ENCODE results near the gene GSTM5. TPM values are rescaled to one million over a fixed set of nuclear protein-coding genes. Genes with fewer than 3 reads are reported as not detected.

Gene GSTM5
- total and polyA plus RNA-seq, 2 of the 4 experiments (the other 2 are of a cell fraction) = 0.36 to 1.2 TPM

GRCh38 chr1:109750241-109750882 is 38.3 kb downstream of the GSTM5 start:
- ChIA-PET POLR2A (ENCODE audit: unreplicated experiment) (no interaction called here), CTCF (interaction anchor here (1.3 kb wide), 1 partner anchor 100 kb away, joined by 3 read pairs; no protein-coding TSS in a partner anchor)
- no TSS peak for BruUV-seq (replicated peaks)
- Histone ChIP-seq H3K36me3 (ENCODE audit: control insufficient read depth, insufficient read depth, low read length) (no peaks in the 10 kb centered on the region), H3K9me3 (ENCODE audit: control insufficient read depth, insufficient read depth, low read length) (peaks cover 5% of the 10 kb centered on the region), H3K4ac (ENCODE audit: low read depth, low read length) (no peak overlapping the region), H2AFZ (replicated peaks; ENCODE audit: low read length, poor library complexity) (no peak overlapping the region), H3K4me1 (ENCODE audit: control insufficient read depth, insufficient read depth, low read length) (no peaks in the 10 kb centered on the region), H3K27me3 (ENCODE audit: control insufficient read depth, insufficient read depth, low read length) (peaks cover 34% of the 10 kb centered on the region), H2BK120ac (ENCODE audit: low read depth, low read length) (no peak overlapping the region), H3K9me1 (ENCODE audit: insufficient read depth, low read length) (no peaks in the 10 kb centered on the region), H3K18ac (ENCODE audit: low read depth, low read length) (no peak overlapping the region), H4K91ac (ENCODE audit: insufficient read depth, low read depth, low read length) (no peak overlapping the region), H3K14ac (replicated peaks; ENCODE audit: low read depth, low read length) (no peak overlapping the region), H3K4me2 (ENCODE audit: low read depth, low read length) (no peak overlapping the region), H3K79me1 (ENCODE audit: low read depth in 1 of 2, low read length in 2 of 2) (no peaks in the 10 kb centered on the region), H3K4me3 (ENCODE audit: insufficient read depth, low read depth, low read length) (no peak overlapping the region), H2BK20ac (ENCODE audit: low read depth, low read length) (no peak overlapping the region), H2BK15ac (ENCODE audit: low read depth, low read length) (no peak overlapping the region), H3K56ac (ENCODE audit: extremely low read depth, insufficient read depth, low read length) (no peak overlapping the region), H3K27ac (ENCODE audit: insufficient read depth, low read length) (no peak overlapping the region), H4K20me1 (ENCODE audit: insufficient read depth, low read length) (no peaks in the 10 kb centered on the region), H2BK5ac (ENCODE audit: low read depth, low read length, poor library complexity, severe bottlenecking) (no peak overlapping the region), H4K5ac (ENCODE audit: low read depth, low read length) (no peak overlapping the region), H4K8ac (ENCODE audit: low read depth in 2 of 2, low read length in 2 of 2) (no peak overlapping the region), H3K9ac (ENCODE audit: low read depth, low read length) (no peak overlapping the region), H2AK5ac (ENCODE audit: low read depth, low read length) (no peak overlapping the region), H2AK9ac (replicated peaks; ENCODE audit: low read depth, low read length, poor library complexity) (no peak overlapping the region), H3K23ac (ENCODE audit: low read depth, low read length) (no peak overlapping the region)
- no peak for TF ChIP-seq POLR2A (IDR thresholded peaks at IDR 0.05; ENCODE audit: low read depth, low read length)
- TF ChIP-seq CTCF (conservative IDR thresholded peaks at IDR 0.05; ENCODE audit: low read depth, low read length) = no peak
- no peak for TF ChIP-seq RCOR1 (IDR thresholded peaks at IDR 0.05; ENCODE audit: insufficient replicate concordance, low read length)
- no peak for TF ChIP-seq NFE2L2 (IDR thresholded peaks at IDR 0.05; ENCODE audit: low read depth, low read length)
- no peak for TF ChIP-seq RAD21 (IDR thresholded peaks at IDR 0.05; ENCODE audit: low read length)
- no peak for TF ChIP-seq CEBPB (IDR thresholded peaks at IDR 0.05; ENCODE audit: low read depth, low read length)
- no peak for TF ChIP-seq FOS (IDR thresholded peaks at IDR 0.05; ENCODE audit: low read depth, low read length)
- no peak for TF ChIP-seq BHLHE40 (IDR thresholded peaks at IDR 0.05; ENCODE audit: low read depth, low read length)
- TF ChIP-seq CHD1 (IDR thresholded peaks at IDR 0.05; ENCODE audit: low read depth, low read length) = no peak
- TF ChIP-seq MXI1 (IDR thresholded peaks at IDR 0.05; ENCODE audit: borderline replicate concordance, low read depth, low read length) = no peak
- dilution Hi-C loops (cut with HindIII; ENCODE audit: low sequenced_read_pairs, unreplicated experiment) (no loop called here), in situ Hi-C loops (cut with MboI; ENCODE audit: low sequenced_read_pairs) (no loop called here), intact Hi-C loops (cut with micrococcal nuclease) (no loop called here)
- DNase-seq (no peak), ATAC-seq (ENCODE audit: low read depth) (no peak)
- WGBS, 2 experiments (ENCODE audit: extremely low coverage in 2 of 2, insufficient read length in 1 of 2) = 75% methylated on average over 9 of the region's 11 CpGs; no CpG with 5 or more reads in 1 of the 2 experiments
